ENCODE results near the gene NACA. TPM values are rescaled to one million over a fixed set of nuclear protein-coding genes. Genes with fewer than 3 reads are reported as not detected.
A peak's percentile ranks its signal among the peaks of the same experiment; 100 is the strongest.
"Not testable (repeated sequence)": the region's sequence is repeated elsewhere in the genome, so short reads cannot be mapped to it uniquely, and the experiment has no call there.

Gene NACA
- total RNA-seq, 1 donor from 2014 or later = 687 TPM

GRCh38 chr12:56749853-56750252, 24.8 kb upstream of the NACA start:
- DNase-seq (ENCODE audit: low spot score) = no peak
- Mint-ChIP-seq H3K4me1 (ENCODE audit: unreplicated experiment) (peaks cover 4% of the 10 kb centered on the region), H3K36me3 (ENCODE audit: low read depth, unreplicated experiment) (peaks cover 5% of the 10 kb centered on the region), H3K9me3 (ENCODE audit: unreplicated experiment) (no peaks in the 10 kb centered on the region), H3K4me3 (ENCODE audit: unreplicated experiment) (peak overlapping the region; percentile 56), H3K27me3 (ENCODE audit: unreplicated experiment) (no peaks in the 10 kb centered on the region), H3K27ac (ENCODE audit: unreplicated experiment) (peak overlapping the region; percentile 14)
- no peak for TF ChIP-seq CTCF (IDR thresholded peaks at IDR 0.05; ENCODE audit: unreplicated experiment)

GRCh38 chr12:56749359-56749758, 24.3 kb upstream of the NACA start:
- TF ChIP-seq CTCF (IDR thresholded peaks at IDR 0.05; ENCODE audit: unreplicated experiment) = no peak
- H3K4me1 Mint-ChIP-seq (ENCODE audit: unreplicated experiment) = peaks cover 4% of the 10 kb centered on the region
- H3K27ac Mint-ChIP-seq (ENCODE audit: unreplicated experiment) = no peak overlapping the region
- H3K36me3 Mint-ChIP-seq (ENCODE audit: low read depth, unreplicated experiment) = peaks cover 5% of the 10 kb centered on the region
- no peak for DNase-seq (ENCODE audit: low spot score)
- no peaks in the 10 kb centered on the region for H3K27me3 Mint-ChIP-seq (ENCODE audit: unreplicated experiment)
- H3K4me3 Mint-ChIP-seq (ENCODE audit: unreplicated experiment) = no peak overlapping the region
- H3K9me3 Mint-ChIP-seq (ENCODE audit: unreplicated experiment) = no peaks in the 10 kb centered on the region

GRCh38 chr12:56728139-56728861, 3.2 kb upstream of the NACA start:
- H3K4me1 Mint-ChIP-seq (ENCODE audit: unreplicated experiment) = peaks cover 13% of the 10 kb centered on the region

GRCh38 chr12:56726196-56726675, 1.1 kb upstream of the NACA start:
- H3K27me3 Mint-ChIP-seq (ENCODE audit: unreplicated experiment); H3K36me3 Mint-ChIP-seq (ENCODE audit: low read depth, unreplicated experiment): not testable (repeated sequence)
- peak overlapping the region; percentile 97 for H3K27ac Mint-ChIP-seq (ENCODE audit: unreplicated experiment)

More at GRCh38 chr12:56728139-56728861, 3.2 kb upstream of the NACA start:
- no peak for TF ChIP-seq CTCF (IDR thresholded peaks at IDR 0.05; ENCODE audit: unreplicated experiment)
- Mint-ChIP-seq H3K27ac (ENCODE audit: unreplicated experiment) (no peak overlapping the region), H3K4me3 (ENCODE audit: unreplicated experiment) (no peak overlapping the region), H3K27me3 (ENCODE audit: unreplicated experiment) (peaks cover 8% of the 10 kb centered on the region), H3K36me3 (ENCODE audit: low read depth, unreplicated experiment) (no peaks in the 10 kb centered on the region), H3K9me3 (ENCODE audit: unreplicated experiment) (no peaks in the 10 kb centered on the region)
- DNase-seq (ENCODE audit: low spot score) = no peak

GRCh38 chr12:56725723-56726102, 614 bp upstream of the NACA start:
- Mint-ChIP-seq H3K9me3 (ENCODE audit: unreplicated experiment) (no peaks in the 10 kb centered on the region), H3K4me3 (ENCODE audit: unreplicated experiment) (peak overlapping the region; percentile 99), H3K4me1 (ENCODE audit: unreplicated experiment) (peaks cover 36% of the 10 kb centered on the region), H3K36me3 (ENCODE audit: low read depth, unreplicated experiment) (peaks cover 6% of the 10 kb centered on the region), H3K27me3 (ENCODE audit: unreplicated experiment) (peaks cover 12% of the 10 kb centered on the region), H3K27ac (ENCODE audit: unreplicated experiment) (peak overlapping the region; percentile 97)
- no peak for DNase-seq (ENCODE audit: low spot score)
- no peak for TF ChIP-seq CTCF (IDR thresholded peaks at IDR 0.05; ENCODE audit: unreplicated experiment)

More at GRCh38 chr12:56726196-56726675, 1.1 kb upstream of the NACA start:
- Mint-ChIP-seq H3K4me1 (ENCODE audit: unreplicated experiment) (peaks cover 31% of the 10 kb centered on the region), H3K4me3 (ENCODE audit: unreplicated experiment) (peak overlapping the region; percentile 99)
- not testable (repeated sequence) for DNase-seq (ENCODE audit: low spot score); H3K9me3 Mint-ChIP-seq (ENCODE audit: unreplicated experiment)

Data from endothelial cell (in vitro differentiated cells).